HG03139 (cell line): ENCODE measurements around the gene SNAI3.
A peak's percentile ranks its signal among the peaks of the same experiment; 100 is the strongest.

Source experiments
- ATAC-seq: cut with Tn5 transposase; IDR thresholded peaks from one replicate; pipeline ENCODE4 v1.9.1; 2021; ENCODE audit not compliant: unreplicated experiment

SNAI3 gene

DNA sequence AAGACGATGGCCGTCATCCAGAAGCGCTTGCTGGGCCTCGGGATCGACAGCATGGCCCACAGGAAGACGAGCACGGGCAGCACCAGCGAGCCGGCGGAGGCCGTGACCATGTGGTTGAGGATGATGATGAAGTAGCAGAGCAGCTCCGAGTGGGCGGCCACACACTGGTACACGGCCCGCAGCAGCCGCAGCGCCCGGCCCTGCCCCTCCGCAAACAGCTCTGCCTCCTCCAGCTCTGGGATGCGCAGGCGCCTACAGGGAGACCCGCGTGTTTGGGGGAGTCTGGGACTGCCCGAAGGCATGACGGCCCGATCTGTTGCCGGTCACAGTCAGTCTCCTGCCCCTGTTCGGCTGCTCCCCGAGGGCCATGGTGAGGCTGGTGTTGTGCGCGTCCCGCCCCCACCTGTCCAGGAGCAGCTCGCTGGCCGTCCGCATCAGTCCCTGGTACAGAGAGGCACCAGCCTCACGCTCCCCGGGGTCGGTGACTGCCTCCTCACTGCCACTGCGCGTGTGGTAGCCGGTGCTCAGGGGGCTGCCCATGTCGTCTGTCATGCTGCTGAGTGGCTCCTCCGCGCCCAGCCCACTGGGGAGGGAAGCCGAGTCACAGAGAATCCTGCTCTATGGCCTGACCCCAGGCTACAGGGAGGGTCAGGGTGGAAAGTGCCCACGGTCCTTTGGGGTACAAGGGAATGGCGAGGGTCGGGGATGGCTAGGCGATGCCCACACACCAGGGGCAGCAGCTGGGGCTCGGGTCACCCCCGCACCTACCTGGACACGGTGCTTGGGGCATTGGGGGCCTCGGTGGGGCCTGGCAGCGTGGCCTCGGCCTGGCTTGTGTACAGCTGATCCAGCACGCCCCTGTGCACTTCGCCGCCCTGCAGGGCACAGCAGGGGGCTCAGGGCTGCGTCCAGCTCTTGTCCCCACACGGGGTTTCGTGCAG is 35.8 kb upstream of the SNAI3 start:
- ATAC-seq = no peak

DNA sequence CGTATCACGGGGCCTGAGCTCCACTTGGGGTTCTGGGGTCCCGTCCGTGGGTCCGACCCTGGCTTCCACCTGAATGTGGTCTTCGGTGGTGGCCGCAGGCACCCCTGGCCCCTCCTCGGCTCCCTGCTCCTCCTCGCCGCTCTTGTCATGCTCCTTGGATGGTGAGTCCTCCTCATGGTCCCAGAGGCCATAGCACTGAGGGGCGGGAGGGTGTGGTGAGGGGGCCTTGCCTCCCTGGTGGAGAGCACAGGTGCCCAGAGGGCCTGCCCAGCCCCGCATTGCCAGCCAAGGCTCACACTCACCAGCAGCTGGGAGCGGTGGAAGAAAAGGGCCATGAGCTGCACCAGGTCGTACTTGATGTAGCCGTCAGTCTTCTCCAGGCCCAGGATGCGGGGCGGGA is 34.9 kb upstream of the SNAI3 start:
- ATAC-seq = no peak

DNA sequence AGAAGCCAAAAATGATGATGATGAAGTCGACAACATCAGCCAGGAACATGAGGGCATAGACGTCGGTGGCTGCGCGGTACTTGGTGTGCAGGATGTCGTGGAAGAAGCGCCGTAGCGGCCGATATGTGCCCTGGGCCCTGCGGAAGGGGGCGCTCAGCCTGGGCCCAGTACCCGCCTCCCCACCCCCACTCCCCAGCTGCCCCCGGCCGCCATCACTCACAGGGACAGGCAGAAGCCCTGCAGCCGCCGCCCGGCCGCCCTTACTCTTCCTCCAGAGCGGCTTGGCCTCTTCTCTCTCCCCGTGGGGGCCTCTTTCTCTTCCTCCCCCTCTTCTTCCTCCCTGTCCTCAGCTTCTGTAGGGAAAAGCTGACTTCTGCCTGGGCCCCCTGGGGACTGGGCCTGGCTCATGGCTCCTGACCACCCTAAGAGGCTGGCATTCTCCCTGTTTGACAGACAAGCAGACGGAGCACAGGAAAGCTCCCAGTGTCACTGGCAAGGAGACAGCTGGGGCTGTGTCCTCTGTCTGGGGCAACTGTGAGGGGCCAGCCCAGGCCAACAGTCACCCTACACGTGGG is 34.2 kb upstream of the SNAI3 start:
- ATAC-seq = no peak

DNA sequence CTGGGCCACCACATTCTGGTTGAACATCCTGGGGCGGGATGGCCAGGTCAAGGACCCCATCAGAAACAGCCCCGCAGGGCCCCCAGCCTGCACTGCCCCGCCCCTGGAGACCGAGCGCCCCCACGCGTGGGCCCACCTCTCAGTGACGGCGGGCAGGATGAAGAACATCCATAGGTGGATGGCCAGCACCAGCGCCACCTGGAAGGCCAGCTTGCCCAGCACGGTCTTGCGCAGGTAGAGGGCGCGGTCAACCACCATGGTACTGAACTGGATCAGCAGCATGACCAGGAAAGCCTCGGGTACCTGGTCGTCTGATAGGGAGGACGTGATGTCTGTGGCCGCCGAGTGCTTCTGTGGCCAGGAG is 33.6 kb upstream of the SNAI3 start:
- ATAC-seq = no peak

DNA sequence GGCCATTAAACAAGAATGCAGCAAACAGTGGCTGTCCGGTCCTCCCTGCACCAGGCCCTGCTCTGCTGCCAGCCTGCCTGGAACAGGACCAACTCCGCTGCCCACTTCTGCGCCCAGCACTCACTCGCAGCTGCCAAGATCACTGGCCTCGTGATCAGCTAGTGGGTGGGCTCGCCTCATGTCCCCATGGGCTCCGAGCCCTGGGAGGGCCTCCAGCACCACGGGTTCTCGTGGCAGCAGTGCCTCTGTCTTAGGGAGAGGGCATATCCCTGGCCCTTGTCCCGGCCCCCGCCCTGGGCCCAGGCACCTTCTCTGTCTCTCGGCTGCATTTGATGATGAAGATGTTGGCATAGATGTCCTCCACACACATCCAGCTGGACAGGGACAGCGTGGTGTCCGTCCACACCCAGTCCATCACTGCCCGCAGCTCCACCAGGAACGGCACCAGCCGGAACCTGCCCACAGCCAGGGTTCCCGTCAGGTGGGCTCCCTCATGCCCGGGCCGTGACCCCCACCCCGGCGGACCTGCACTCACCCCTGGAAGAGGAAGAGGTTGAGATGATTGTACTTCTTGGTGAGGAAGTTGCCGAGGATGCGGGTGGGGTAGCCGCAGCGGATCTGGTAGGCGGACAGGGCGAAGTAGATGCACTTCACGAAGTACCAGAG is 33.1 kb upstream of the SNAI3 start:
- no peak for ATAC-seq

DNA sequence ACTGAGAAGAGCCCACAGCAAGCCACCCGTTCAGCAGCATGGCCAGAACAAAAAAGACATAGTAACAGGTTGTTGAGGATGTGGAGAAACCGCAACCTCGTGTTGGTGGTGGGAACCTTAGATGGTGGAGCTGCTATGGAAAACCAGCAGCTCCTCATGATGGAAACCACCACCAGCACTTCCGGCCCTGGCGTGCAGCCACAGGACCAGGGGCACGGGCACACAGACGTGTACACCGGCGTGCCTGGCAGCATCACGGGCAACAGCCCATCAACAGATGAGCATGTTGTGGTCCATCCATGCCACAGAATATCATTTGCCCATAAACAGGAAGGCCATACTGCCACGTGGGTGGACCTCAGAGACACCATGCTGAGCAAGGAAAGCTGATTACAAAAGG is 31.9 kb upstream of the SNAI3 start:
- no peak for ATAC-seq

DNA sequence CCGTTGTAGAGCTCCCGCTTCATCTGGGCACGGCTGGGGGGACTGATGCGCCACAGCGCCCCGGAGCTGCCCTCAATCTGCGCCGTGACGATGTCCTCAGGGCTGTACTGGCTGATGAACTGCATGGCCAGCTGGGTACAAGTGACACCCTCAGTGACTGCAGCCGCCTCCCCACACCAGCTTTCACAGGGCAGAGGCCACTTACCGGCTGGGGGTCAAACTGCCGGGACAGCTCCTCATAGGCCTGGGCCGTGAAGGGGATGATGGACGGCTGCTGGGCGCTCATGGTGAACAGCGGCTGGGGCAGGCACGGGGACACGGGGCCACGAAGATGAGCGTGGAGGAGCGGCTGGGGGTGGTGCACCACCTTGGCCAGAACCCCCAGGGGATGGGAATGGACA is 30.3 kb upstream of the SNAI3 start:
- ATAC-seq = no peak

DNA sequence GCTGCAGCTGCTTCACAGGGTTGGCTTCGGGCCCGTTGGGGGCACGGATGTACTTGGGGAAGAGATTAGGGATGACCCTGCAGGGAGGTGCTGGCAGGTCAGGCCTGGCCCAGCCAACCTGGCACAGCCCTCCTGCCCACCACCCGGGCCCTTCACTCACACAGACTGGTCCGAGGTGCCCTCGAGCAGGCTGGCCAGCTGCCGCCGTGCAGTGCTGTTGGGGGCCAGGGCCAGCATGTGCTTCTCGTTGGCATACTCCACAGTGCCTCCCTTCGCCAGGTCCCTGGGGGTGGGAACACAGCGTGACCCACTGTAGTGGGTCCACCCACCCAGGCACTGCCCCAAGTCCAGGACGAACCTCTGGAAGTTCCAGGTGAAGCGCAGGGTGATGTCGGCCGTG is 29.9 kb upstream of the SNAI3 start:
- ATAC-seq = no peak

DNA sequence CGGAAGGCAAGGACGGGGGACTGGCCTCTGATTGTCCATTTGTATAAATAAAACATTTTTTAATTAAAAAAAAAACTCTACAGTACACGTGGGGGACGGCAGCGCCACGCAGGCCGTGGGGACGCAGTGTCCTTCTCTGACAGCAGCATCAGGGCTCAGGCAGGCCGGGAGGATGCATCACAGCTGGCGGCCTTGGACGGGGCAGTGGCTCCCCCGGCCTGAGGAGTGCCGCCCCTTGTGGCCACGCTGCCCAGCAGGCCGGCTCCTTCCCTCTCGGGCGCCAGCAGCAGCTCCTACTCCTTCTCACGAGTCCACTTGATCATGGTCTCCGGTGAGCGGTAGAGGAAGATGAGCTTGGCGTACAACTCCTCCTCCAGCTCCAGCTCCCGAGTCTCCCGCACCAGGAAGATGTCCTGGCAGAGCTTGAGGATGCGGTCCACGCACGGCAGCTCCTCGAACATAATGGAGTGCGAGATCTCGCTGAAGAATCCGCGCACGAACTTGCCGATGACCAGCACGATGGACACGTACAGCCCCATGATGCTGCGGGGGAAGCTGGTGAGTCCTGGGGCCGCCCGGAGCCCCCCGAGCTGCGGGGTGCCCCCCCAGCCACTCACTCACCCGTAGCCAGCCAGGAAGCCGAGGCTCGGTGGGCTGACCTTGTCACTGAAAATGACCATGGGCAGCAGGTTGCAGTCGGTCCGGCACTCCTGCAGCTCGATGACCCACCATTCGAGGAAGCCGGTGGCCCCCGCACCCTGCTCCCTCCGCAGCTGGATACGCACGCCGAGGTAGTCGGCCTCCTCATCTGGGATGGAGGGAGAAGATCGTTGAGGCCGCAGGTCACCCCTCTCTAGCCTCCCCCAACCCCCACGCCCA is 29.2 kb upstream of the SNAI3 start:
- ATAC-seq = no peak

DNA sequence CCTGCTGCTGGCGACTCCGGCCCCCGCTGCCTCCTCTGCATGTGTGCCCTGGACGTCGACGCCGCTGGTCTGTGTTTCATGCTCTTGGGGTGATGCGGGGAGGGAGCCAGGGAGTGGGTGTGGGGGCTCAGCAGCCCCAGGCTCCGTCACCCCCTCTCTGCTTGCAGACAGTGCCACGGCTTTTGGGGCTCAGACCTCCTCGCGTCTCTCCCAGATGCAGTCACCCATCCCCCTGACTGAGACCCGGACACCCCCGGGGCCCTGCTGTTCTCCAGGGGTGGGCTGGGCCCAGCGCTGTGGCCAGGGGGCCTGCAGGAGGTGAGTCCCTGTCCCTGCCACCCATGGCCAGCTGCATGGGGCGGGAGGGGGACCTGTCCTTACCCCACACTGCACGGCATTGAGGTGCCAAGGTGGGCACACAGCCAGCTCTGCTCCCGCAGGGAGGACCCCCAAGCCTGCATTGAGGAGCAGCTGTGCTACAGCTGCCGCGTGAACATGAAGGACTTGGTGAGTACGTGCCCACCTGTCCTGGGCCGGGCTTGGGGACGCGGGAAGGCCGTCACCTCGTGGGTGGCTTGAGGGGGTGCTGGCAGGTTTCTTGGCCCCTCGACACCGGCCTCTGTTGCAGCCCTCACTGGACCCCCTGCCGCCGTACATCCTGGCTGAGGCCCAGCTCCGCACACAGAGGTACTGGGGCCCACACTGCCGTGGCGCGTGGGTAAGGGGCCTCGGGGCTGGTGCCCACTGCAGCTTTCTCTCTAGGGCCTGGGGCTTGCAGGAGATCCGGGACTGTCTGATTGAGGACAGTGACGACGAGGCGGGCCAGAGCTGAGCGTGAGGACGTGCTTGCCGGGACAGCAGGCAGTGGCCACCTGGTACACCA is 28.4 kb upstream of the SNAI3 start:
- no peak for ATAC-seq

DNA sequence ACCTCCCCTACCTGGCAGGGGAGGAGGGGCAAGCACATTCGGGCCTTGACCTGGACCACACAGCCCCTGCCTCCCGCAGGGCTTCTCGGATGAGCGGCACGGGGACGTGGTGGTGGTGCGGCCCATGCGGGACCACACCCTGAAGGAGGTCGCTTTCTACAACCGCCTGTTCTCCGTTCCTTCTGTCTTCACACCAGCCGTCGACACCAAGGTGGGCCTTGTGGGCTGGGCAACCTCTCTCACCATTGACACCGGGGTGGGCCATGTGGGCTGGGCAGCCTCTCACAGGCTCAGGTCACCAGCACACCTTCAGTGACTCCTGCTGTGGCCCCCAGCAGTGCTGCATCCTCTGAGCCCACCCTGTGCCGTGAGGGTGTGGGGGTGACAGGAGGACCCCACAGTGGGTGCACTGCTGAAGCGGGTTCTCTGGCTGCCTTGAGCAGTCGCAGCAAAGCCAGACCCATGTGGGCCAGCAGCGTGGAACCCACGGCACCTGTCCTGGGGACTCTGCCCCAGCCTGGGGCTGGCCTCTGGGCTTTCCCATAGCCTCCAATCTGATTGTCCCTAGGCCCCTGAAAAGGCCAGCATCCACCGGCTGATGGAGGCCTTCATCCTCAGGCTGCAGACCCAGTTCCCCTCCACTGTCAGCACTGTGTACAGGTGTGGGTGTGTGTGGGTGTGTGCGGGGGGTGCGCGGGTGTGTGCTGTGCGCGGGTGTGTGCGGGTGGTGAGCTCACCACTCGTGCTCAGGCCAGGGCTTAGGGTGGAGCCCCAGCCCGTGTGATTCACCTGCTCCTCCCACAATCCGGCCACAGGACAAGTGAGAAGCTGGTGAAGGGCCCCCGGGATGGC is 27.5 kb upstream of the SNAI3 start:
- ATAC-seq = no peak

DNA sequence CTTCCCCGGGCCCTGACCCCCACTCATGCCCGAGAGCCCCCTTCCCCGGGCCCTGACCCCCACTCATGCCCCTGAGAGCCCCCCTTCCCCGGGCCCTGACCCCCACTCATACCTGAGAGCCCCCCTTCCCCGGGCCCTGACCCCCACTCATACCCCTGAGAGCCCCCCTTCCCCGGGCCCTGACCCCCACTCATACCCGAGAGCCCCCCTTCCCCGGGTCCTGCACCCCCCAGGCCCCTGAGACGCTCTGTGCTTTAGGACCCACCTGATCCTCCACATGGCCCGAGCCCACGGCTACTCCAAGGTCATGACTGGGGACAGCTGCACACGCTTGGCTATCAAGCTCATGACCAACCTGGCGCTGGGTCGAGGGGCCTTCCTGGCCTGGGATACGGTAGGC is 26.7 kb upstream of the SNAI3 start:
- no peak for ATAC-seq

DNA sequence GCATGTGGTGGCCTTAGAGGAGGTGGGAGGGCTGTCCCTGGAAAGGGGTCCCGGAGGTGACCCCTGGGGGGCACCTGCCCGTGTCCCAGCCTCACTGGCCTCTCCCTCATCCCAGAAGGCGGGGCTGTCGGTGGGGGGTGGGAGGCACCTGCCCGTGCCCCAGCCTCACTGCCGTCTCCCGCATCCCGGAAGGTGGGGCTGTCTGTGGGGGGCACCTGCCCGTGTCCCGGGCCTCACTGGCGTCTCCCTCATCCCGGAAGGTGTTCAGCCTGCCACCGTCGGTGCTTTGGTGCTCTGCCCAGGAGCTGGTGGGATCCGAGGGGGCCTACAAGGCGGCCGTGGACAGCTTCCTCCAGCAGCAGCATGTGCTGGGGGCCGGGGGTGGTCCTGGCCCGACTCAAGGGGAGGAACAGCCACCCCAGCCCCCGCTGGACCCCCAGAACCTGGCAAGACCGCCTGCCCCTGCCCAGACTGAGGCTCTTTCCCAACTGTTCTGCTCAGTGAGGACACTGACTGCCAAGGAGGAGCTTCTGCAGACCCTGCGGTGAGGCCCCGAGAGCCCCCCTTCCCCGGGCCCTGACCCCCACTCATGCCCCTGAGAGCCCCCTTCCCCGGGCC is 26.2 kb upstream of the SNAI3 start:
- ATAC-seq = no peak

DNA sequence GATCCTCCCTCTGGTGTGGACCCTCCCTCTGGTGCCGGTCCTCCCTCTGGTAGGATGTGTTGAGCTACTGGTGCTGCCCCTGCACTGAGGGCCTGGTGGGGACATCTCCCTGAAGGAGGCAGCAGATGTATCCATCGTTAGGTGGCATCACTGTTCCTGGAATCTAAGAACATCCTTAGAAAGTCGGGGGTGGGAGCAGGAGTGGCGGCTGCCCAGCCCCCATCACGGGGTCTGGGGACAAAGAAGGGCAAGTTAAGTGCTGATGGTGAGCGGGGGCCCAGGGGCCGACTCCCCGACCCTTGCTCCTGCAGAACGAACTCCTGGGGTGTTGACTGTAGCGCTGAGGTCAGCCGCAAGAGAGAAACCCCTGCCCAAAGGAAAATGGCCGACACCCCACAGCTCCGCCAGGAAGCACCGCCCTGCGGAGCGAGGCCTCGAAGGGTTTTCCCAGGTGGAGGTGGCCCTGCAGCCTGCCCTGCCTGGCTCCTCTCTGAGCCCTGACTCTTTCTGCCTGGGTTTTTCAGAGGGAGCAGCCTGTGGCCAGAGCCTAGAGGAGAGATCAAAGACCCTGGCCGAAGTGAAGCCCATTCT is 25.5 kb upstream of the SNAI3 start:
- no peak for ATAC-seq

DNA sequence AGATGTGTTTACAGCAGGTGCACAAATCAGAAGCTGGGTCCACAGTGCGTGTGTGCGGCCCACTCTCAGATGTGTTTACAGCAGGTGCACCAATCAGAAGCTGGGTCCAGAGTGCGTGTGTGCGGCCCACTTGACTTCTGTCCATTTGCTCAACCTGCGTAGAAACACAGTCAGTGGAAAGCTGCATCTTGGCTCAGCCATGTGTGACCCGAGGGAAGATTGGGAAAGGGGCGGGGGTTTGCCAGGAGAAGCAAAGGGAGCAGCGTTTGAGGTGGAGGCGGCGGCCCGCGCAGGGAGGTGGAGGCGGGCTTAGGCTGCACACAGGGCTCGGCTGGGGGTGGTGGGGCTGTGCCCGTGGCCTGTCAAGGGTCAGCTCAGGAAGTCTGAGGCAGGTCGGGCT is 24.2 kb upstream of the SNAI3 start:
- ATAC-seq = no peak

DNA sequence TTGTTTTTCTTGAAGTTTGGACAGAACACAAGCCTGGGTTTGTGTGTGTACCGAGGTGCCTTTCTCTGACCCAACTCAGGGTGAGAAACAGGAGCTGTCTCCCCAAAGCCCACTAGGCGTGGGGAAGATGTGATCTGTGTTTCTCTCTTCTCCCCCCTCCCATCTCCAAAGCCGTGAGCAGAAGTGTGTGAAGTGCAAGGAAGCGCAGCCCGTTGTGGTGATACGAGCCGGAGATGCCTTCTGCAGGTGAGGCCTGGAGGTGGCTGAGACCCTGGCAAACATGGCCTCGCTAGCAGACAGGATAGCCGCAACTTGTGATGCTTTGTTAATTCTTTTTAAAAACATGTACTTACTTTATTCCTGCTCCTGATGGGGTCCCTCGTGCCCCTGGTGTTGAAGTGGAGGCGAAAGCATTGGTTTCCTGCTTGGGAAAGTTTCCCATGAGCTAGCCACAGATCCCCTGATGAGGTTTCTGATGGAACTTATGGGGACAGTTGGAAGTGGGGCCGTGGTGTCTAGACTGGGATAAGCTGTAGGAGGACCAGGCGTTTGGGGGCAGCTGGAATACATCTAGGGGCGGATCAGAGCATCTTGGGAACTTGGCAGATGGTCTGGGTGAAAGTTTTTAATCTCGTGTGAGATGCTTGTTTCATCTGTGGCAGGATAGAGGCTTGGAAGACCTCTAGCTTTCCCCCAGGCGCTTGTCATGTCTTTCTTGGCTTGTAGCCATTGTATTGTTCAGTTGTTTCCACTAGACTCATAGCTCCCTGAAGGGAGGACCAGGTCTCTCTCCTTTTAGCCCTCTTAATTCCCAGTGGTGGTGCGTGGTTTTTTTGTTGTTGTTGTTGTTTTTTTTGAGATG is 20.9 kb upstream of the SNAI3 start:
- ATAC-seq = no peak

DNA sequence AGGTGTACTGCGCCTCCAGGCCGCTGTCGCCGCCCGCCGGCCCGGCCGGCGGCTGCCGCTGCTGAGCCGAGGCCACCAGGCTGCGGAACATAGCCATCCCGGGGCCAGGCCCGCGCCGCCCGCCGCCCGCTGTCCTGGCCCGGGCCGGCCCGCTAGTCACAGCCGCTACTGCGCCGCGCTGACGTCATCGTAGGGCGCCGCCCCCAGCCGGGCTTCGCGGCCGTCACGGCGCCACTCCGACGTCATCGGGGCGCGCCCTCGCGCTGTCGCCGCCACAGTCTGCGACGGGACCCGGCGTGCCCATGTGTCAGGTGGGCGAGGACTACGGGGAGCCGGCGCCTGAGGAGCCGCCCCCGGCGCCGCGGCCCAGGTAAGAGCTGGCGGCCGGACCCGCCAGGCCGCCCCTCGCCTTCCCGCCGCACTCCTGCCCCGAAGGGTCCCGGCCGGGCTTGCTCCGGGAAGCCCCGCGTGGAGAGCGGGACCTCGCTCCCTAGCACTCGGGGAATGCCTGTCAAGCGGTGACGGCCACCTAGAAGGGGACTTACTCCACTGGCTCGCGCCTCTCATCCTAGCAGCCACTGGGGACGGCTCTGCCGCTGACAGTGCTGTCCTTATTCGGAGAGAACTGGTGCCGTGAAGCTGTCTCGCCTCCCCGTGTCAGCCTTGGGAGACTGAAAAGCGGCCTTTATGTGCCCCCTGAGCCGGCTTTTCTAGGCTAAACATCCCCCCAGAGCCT is 20.1 kb upstream of the SNAI3 start, which contains the start of the genes CTU2 and RNF166:
Gene CTU2, plus strand, starts transcription at position 275 of the 736 bp plus-strand sequence. Its CDS starts 28 bp downstream, at position 303.
Gene RNF166, minus strand, starts transcription at position 180 of the 736 bp plus-strand sequence. Its CDS starts 83 bp downstream, at position 97.
- ATAC-seq = peak; percentile 53
